GM12875 (cell line): ENCODE results near the gene SH2D7.
A peak's percentile ranks its signal among the peaks of the same experiment; 100 is the strongest.

Experiments
- H3K4me3 ChIP-seq: one replicate; pipeline ENCODE4 v1.5.1; 2011; ENCODE audit warnings: low read depth, low read length, control low read depth
- CTCF ChIP-seq: IDR thresholded peaks from 2 replicates; pipeline ENCODE4 v1.5.1; 2011; ENCODE audit warnings: low read depth, mild to moderate bottlenecking, control low read depth, inconsistent platforms, low read length, moderate library complexity, borderline replicate concordance; ENCODE audit not compliant: insufficient read depth

The SH2D7 gene

GRCh38 chr15:78103406-78104118 lies 11.2 kb downstream of the SH2D7 start:
- no peak overlapping the region for H3K4me3 ChIP-seq
- no peak for TF ChIP-seq CTCF

- no peak overlapping the region for H3K4me3 ChIP-seq
- TF ChIP-seq CTCF: no peak
These were observed 11.7 kb downstream of the SH2D7 start for GRCh38 chr15:78104119-78104479.

- H3K4me3 ChIP-seq: no peak overlapping the region
- TF ChIP-seq CTCF: no peak
These were observed 12.5 kb downstream of the SH2D7 start for GRCh38 chr15:78104566-78105475.

- TF ChIP-seq CTCF: no peak
- no peak overlapping the region for H3K4me3 ChIP-seq
These were observed 13.3 kb downstream of the SH2D7 start for GRCh38 chr15:78105476-78106241.

- H3K4me3 ChIP-seq: no peak overlapping the region
- no peak for TF ChIP-seq CTCF
These were observed 15.1 kb downstream of the SH2D7 start for GRCh38 chr15:78107471-78107870.

GRCh38 chr15:78108300-78109084 lies 16.1 kb downstream of the SH2D7 start:
- no peak overlapping the region for H3K4me3 ChIP-seq
- peak; percentile 88 for TF ChIP-seq CTCF
